IMR-90 (cell line): ENCODE results near the gene KMT2D.

Source experiments
- CTCF ChIP-seq: conservative IDR thresholded peaks from 2 replicates; pipeline ENCODE4 v1.5.1; 2012; ENCODE audit warnings: mild to moderate bottlenecking, low read depth, low read length, improper control_type of control experiment
- ELK1 ChIP-seq: fragments of 150-350 bp; IDR thresholded peaks from 2 replicates; pipeline ENCODE4 v1.6.1; 2016; ENCODE audit warnings: low read depth, mild to moderate bottlenecking, low read length, moderate library complexity, borderline replicate concordance
- FOS ChIP-seq: fragments of 150-350 bp; IDR thresholded peaks from 2 replicates; pipeline ENCODE4 v1.6.1; 2016; ENCODE audit warnings: low read depth, low read length
- MAFK ChIP-seq: IDR thresholded peaks from 2 replicates; pipeline ENCODE4 v1.6.1; 2012; ENCODE audit warnings: low read depth, low read length, improper control_type of control experiment
- MXI1 ChIP-seq: IDR thresholded peaks from 2 replicates; pipeline ENCODE4 v1.6.1; 2012; ENCODE audit warnings: low read depth, mild to moderate bottlenecking, low read length, moderate library complexity, borderline replicate concordance
- NFE2L2 ChIP-seq: fragments of 150-350 bp; IDR thresholded peaks from 2 replicates; pipeline ENCODE4 v1.6.1; 2016; ENCODE audit warnings: low read depth, mild to moderate bottlenecking, low read length
- POLR2A ChIP-seq: IDR thresholded peaks from 2 replicates; pipeline ENCODE4 v1.6.1; 2012; ENCODE audit warnings: mild to moderate bottlenecking, low read depth, low read length
- RAD21 ChIP-seq: IDR thresholded peaks from 2 replicates; pipeline ENCODE4 v1.6.1; 2012; ENCODE audit warnings: low read length, improper control_type of control experiment
- RFX5 ChIP-seq: IDR thresholded peaks from 2 replicates; pipeline ENCODE4 v1.8.0; 2012; ENCODE audit warnings: low read depth, mild to moderate bottlenecking, low read length, moderate library complexity
- USF2 ChIP-seq: fragments of 150-350 bp; IDR thresholded peaks from 2 replicates; pipeline ENCODE4 v1.6.1; 2017; ENCODE audit warnings: mild to moderate bottlenecking, antibody characterized with exemption, low read length, low read depth

- TF ChIP-seq CTCF (no peak), MXI1 (no peak), RAD21 (no peak), MAFK (no peak), USF2 (no peak), POLR2A (no peak), NFE2L2 (no peak), RFX5 (no peak), ELK1 (no peak), FOS (no peak)
These were observed 8.0 kb downstream of the KMT2D start for GRCh38 chr12:49052451-49053208.
